Measurements from ENCODE around the gene NPEPL1. TPM values are rescaled to one million over a fixed set of nuclear protein-coding genes. Genes with fewer than 3 reads are reported as not detected.

The NPEPL1 gene
- total and polyA plus RNA-seq, 2 donors (not counting 3 experiments of a cell fraction or from before 2014, with no cell fraction given) = 22.5 to 40.8 TPM

DNA sequence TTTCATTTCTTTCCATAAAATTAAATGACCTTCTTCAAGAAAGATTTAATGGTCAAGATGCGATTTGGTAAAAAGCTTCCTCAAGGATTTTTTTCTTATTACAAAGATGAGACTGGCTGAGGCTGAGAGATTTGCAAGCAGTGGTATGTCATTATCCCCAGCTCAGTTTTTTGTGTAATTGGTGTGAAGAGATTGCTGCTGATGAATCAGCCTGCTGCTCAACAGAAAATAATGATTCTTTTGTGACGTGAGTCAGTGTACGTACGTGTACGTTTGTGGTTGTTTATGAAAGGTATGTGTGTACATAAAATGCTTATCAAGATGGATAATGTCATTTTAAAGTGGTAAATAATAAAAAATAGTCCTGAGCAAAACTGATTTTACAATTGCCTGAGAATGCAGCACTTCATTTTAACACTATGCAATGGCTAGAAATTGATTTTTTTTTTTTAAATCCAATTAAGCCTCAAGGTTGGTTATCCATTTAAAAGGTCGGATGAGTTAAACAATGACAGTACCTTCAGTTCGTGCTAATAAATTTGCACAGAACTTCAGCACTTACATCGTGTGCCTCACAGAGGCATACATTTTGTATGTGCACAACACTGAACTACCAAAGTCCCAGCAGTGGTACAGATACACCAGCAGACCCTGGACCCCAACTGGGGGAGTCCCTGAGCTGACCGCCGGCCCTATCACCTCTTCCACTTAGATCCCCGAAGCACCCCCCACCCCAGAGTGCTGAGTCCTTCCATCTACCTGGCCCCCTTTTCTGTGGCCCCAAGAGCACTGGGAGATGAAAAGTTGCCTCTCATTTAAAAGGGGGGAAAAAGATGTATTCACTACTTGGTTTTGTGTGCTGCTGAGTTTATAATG, 9.7 kb upstream of the NPEPL1 start:
- dilution Hi-C loops (cut with MboI; ENCODE audit: extremely low pct_ligation_motif_present, low sequenced_read_pairs) (no loop called here), intact Hi-C loops (cut with micrococcal nuclease) (no loop called here)
- Histone ChIP-seq H3K36me3 (ENCODE audit: control insufficient read depth in 2 of 2, extremely low read depth in 1 of 2, insufficient read depth in 2 of 2, low read length in 2 of 2) (peaks cover 4 to 7% of the 10 kb centered on the region in 2 experiments), H3K9ac (replicated peaks; ENCODE audit: extremely low read depth, insufficient read depth, low read length) (no peak overlapping the region), H3K9me1 (replicated peaks; ENCODE audit: control insufficient read depth, extremely low read depth, insufficient read depth, low read length) (no peaks in the 10 kb centered on the region), H3K79me2 (ENCODE audit: control insufficient read depth, insufficient read depth, low read length) (no peaks in the 10 kb centered on the region), H3K4me1 (ENCODE audit: control insufficient read depth, extremely low read depth, insufficient read depth, low read length) (no peaks in the 10 kb centered on the region), H3K9me3 (replicated peaks; ENCODE audit: control insufficient read depth, insufficient read depth, low read length) (no peaks in the 10 kb centered on the region), H3K4me3 (replicated peaks in 1 of 3; ENCODE audit: insufficient read depth in 1 of 3, low read depth in 1 of 3, low read length in 3 of 3) (no peak overlapping the region), H3K4me2 (ENCODE audit: insufficient read depth, low read length) (no peak overlapping the region), H4K20me1 (replicated peaks; ENCODE audit: control insufficient read depth, extremely low read depth, insufficient read depth, low read length) (no peaks in the 10 kb centered on the region), H3K27me3 (ENCODE audit: control insufficient read depth in 2 of 2, insufficient read depth in 2 of 2, low read length in 2 of 2) (no peaks in the 10 kb centered on the region), H2AFZ (ENCODE audit: low read depth, low read length) (no peak overlapping the region), H3K27ac (ENCODE audit: insufficient read depth, low read depth, low read length) (no peak overlapping the region)
- CTCF ChIA-PET = no interaction called here
- DNase-seq (ENCODE audit: low read depth, low spot score) = no peak
- BruUV-seq (replicated peaks) = no TSS peak
- no peak for FAIRE-seq
- TF ChIP-seq, protein P1, sequence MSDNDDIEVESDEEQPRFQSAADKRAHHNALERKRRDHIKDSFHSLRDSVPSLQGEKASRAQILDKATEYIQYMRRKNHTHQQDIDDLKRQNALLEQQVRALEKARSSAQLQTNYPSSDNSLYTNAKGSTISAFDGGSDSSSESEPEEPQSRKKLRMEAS (IDR thresholded peaks at IDR 0.05; ENCODE audit: insufficient read depth, insufficient read length) = no peak
- no peak for TF ChIP-seq GATA2 (IDR thresholded peaks at IDR 0.05; ENCODE audit: insufficient read depth, insufficient read length, low read depth, low read length)
- no peak for TF ChIP-seq MYC (IDR thresholded peaks at IDR 0.05; ENCODE audit: low read depth, low read length)
- TF ChIP-seq, protein P2, sequence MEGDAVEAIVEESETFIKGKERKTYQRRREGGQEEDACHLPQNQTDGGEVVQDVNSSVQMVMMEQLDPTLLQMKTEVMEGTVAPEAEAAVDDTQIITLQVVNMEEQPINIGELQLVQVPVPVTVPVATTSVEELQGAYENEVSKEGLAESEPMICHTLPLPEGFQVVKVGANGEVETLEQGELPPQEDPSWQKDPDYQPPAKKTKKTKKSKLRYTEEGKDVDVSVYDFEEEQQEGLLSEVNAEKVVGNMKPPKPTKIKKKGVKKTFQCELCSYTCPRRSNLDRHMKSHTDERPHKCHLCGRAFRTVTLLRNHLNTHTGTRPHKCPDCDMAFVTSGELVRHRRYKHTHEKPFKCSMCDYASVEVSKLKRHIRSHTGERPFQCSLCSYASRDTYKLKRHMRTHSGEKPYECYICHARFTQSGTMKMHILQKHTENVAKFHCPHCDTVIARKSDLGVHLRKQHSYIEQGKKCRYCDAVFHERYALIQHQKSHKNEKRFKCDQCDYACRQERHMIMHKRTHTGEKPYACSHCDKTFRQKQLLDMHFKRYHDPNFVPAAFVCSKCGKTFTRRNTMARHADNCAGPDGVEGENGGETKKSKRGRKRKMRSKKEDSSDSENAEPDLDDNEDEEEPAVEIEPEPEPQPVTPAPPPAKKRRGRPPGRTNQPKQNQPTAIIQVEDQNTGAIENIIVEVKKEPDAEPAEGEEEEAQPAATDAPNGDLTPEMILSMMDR (IDR thresholded peaks at IDR 0.05; ENCODE audit: extremely low read depth in 1 of 2, insufficient read depth in 1 of 2, low read depth in 1 of 2, low read length in 2 of 2) = no peak
- TF ChIP-seq FOS (IDR thresholded peaks at IDR 0.05; ENCODE audit: borderline replicate concordance, insufficient read depth, low read length) = no peak
- no peak for TF ChIP-seq JUN (IDR thresholded peaks at IDR 0.05; ENCODE audit: borderline replicate concordance, insufficient read depth, insufficient read length, low read depth)
- TF ChIP-seq EZH2 (IDR thresholded peaks at IDR 0.05; ENCODE audit: borderline replicate concordance, low read depth, low read length, severe bottlenecking) = no peak
- TF ChIP-seq POLR2AphosphoS5 (IDR thresholded peaks at IDR 0.05; ENCODE audit: insufficient read depth, low read depth, low read length) = no peak
- TF ChIP-seq POLR2A (IDR thresholded peaks at IDR 0.05; ENCODE audit: low read depth, low read length) = no peak
- POLR2A ChIA-PET = no interaction called here

Measured in endothelial cell of umbilical vein (primary cell).